Hepatic stellate cell (primary cell): ENCODE data around the gene MICALL2.

ENCODE experiments used
- DNase-seq: peaks from one replicate; pipeline ENCODE4 v3.0.0; 2011; ENCODE audit warnings: low spot score

Gene MICALL2

GRCh38 chr7:1493129-1493528, 33.9 kb upstream of the MICALL2 start:
- DNase-seq: no peak

- no peak for DNase-seq
Measured at GRCh38 chr7:1492640-1493039, 33.4 kb upstream of the MICALL2 start.

GRCh38 chr7:1492221-1492620, 33.0 kb upstream of the MICALL2 start:
- DNase-seq: no peak

- no peak for DNase-seq
Measured at GRCh38 chr7:1490837-1491236, 31.6 kb upstream of the MICALL2 start.

- no peak for DNase-seq
Measured at GRCh38 chr7:1489336-1489735, 30.1 kb upstream of the MICALL2 start.

GRCh38 chr7:1488016-1488415, 28.7 kb upstream of the MICALL2 start:
- DNase-seq: no peak

- no peak for DNase-seq
Measured at GRCh38 chr7:1487466-1487865, 28.2 kb upstream of the MICALL2 start.

GRCh38 chr7:1486571-1486970, 27.3 kb upstream of the MICALL2 start:
- no peak for DNase-seq

GRCh38 chr7:1485156-1485555, 25.9 kb upstream of the MICALL2 start:
- DNase-seq: no peak

- DNase-seq: no peak
Measured at GRCh38 chr7:1484569-1484968, 25.3 kb upstream of the MICALL2 start.

GRCh38 chr7:1483536-1484505, 24.6 kb upstream of the MICALL2 start:
- no peak for DNase-seq

GRCh38 chr7:1483079-1483478, 23.8 kb upstream of the MICALL2 start:
- no peak for DNase-seq

- DNase-seq: no peak
Measured at GRCh38 chr7:1481300-1481699, 22.0 kb upstream of the MICALL2 start.

- no peak for DNase-seq
Measured at GRCh38 chr7:1480670-1481069, 21.4 kb upstream of the MICALL2 start.

GRCh38 chr7:1479287-1479686, 20.0 kb upstream of the MICALL2 start:
- DNase-seq: no peak

- no peak for DNase-seq
Measured at GRCh38 chr7:1478480-1478879, 19.2 kb upstream of the MICALL2 start.

- DNase-seq: no peak
Measured at GRCh38 chr7:1476859-1477258, 17.6 kb upstream of the MICALL2 start.

GRCh38 chr7:1475991-1476390, 16.7 kb upstream of the MICALL2 start:
- DNase-seq: no peak

GRCh38 chr7:1475393-1475792, 16.1 kb upstream of the MICALL2 start:
- no peak for DNase-seq

- DNase-seq: no peak
Measured at GRCh38 chr7:1474736-1475135, 15.5 kb upstream of the MICALL2 start.

- DNase-seq: peak; percentile 93
Measured at GRCh38 chr7:1473864-1474512, 14.7 kb upstream of the MICALL2 start.

GRCh38 chr7:1470901-1471300, 11.6 kb upstream of the MICALL2 start:
- no peak for DNase-seq

GRCh38 chr7:1468643-1469298, 9.5 kb upstream of the MICALL2 start:
- no peak for DNase-seq
